Activated CD4-positive, CD25-positive, alpha-beta regulatory T cell (primary cell): ENCODE measurements around the gene EPX.
"Not testable (repeated sequence)": the region's sequence is repeated elsewhere in the genome, so short reads cannot be mapped to it uniquely, and the experiment has no call there.

Experiments used
- DNase-seq, 4 experiments: peaks; one replicate each; lab custom pipeline; 2025; lab: John Stamatoyannopoulos, UW

The EPX gene, protein sequence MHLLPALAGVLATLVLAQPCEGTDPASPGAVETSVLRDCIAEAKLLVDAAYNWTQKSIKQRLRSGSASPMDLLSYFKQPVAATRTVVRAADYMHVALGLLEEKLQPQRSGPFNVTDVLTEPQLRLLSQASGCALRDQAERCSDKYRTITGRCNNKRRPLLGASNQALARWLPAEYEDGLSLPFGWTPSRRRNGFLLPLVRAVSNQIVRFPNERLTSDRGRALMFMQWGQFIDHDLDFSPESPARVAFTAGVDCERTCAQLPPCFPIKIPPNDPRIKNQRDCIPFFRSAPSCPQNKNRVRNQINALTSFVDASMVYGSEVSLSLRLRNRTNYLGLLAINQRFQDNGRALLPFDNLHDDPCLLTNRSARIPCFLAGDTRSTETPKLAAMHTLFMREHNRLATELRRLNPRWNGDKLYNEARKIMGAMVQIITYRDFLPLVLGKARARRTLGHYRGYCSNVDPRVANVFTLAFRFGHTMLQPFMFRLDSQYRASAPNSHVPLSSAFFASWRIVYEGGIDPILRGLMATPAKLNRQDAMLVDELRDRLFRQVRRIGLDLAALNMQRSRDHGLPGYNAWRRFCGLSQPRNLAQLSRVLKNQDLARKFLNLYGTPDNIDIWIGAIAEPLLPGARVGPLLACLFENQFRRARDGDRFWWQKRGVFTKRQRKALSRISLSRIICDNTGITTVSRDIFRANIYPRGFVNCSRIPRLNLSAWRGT

DNA sequence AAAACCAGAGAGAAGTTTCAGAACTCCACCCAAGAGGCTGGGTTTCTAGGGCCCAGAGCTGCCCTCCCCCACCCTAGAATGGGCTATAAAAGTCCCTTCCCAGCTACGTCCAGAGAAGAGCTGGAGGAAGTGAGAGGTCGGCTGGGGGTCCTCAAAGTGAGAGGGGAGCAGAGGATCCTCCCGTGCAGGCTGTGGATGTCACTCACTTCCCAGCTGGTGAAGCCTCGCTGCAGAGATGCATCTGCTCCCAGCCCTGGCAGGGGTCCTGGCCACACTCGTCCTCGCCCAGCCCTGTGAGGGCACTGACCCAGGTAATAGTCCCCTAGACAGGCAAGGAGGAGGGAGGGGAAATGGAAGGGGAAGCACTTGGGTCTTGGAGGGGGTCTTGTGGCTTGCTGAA lies at the start of gene EPX:
EPX (plus strand) TSS at position 115 of the 400 bp plus-strand sequence; CDS start at position 236, 121 bp downstream.
- DNase-seq = no peak

DNA sequence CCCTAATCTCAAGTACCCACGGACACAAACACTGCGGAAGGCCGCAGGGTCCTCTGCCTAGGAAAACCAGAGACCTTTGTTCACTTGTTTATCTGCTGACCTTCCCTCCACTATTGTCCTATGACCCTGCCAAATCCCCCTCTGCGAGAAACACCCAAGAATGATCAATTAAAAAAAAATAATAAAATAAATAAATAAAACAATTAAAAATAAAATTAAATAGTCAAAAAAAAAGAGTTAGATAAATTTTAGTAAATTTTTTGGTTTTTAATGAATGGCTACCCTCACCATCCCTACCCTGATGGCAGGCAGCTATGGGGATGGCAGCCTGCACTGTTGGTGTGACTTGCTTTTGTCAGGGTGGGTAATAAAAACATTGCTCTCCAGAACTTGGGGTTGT lies 49.2 kb upstream of the EPX start:
- not testable (repeated sequence) for DNase-seq

DNA sequence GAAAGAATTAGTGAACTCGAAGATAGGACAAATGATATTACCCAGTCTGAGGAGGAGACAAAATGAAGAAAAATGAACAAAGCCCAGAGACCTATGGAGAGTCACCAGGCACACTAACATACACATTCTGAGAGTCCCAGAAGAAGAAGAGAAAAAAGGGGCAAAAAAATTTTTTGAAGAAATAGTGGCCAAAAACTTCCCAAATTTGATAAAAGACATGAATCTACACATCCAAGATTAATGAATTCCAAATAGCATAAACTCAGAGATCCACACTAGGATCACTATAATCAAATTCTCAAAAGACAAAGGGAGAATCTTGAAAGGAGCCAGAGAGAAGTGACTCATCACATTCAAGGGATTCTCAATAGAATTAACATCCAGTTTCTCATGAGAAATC lies 47.7 kb upstream of the EPX start:
- no peak for DNase-seq

DNA sequence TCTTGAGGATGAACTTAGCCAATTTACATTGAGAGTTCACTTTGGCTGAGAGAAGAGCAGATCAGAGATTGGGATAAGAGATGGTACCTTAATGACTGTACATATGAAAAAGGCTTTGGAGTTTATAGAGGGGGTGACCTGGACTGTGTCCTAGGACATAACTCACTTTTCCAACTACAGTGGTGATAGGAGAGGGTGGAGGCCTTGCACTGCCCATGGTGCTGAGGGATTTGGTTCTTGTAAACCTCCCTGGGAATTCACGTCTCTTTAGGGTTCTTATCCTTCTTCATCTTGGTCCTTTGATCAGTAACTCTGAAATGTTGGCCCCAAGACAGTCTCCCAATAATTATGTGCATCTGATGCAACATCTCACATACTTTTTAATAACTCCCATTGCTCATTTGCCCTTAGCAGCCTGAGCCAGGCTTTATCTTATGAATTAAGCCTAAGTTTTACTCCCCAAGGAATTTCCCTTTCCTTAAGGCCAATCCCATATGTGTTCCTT lies 44.5 kb upstream of the EPX start, which contains the start of gene OR4D1:
OR4D1 (plus strand) TSS at position 455 of the 505 bp plus-strand sequence. CDS start 6,770 bp downstream, outside the sequence.
- DNase-seq = no peak

DNA sequence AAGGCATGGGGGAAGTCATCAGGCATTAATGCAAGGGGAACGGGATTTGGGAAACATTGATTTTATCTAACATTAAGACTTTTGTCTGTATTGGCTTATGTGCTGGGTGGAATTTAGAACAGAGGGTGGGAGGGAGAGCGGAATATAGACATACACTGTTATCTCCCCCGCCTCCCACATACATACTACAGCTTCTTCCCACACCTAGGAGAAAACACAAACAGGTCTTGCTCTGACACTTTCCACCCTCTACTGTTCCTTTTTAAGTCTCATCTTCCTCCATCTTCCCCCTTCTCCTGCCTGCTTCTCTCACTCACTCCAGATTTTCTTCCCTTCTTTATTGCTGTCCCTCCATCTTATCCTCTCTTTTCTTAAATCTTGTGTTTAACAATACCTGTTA lies 43.9 kb upstream of the EPX start:
- no peak for DNase-seq

DNA sequence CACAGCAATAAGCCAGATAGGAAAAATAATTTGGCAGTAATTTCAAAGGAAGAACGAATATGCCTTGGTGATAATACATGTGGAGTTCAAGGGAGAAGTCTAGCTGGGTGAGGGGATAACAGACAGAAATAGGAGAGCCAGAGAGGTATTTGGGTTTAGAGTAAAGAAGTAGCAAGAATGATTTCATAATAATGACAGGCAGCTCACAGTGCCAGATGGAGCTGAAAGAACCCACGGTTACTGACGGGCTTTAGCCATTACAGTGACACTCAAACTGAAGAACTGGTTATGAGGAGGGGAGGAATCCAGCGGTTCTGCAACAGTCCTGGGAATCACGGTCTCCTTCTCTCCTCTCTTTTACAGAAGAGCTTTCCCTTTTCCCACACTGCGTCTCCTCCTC lies 42.1 kb upstream of the EPX start:
- no peak for DNase-seq

DNA sequence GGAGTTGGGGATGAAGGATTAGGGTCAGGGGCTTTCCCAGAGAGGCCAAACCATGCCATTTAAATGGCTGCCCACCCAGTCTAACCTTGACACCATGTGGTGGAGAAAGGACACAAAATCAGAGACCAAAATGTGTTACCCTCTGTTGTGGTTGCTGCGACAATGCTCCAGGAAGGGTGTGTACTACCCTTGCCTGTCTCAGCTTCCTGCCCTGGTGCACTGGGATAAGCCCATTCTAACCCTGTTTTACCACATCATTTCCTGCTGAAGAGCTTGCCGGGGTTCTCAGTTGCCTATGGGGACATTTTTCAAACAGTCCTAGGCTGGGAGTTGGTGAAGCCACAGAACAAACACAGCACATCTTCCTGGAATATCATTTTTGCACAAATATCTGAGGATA lies 39.5 kb upstream of the EPX start:
- DNase-seq = peak in 1 of 4 experiments; percentile 7

DNA sequence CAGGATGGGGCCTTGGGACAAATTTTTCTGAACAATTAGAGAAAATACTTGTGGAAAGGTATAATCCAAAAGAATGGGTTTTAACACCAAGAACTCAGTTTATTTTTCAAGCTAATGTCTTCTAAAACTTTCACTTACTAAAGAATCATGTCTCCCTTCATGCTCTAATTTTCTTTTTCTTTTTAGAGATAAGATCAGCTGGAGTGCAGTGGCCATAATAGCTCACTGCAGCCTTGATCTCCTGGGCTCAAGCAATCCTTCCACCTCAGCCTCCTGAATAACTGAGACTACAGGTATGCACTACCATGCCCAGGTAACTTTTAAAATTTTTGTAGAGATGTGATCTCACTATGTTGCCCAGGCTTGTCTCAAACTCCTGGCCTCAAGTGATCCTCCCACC lies 38.9 kb upstream of the EPX start:
- no peak for DNase-seq

DNA sequence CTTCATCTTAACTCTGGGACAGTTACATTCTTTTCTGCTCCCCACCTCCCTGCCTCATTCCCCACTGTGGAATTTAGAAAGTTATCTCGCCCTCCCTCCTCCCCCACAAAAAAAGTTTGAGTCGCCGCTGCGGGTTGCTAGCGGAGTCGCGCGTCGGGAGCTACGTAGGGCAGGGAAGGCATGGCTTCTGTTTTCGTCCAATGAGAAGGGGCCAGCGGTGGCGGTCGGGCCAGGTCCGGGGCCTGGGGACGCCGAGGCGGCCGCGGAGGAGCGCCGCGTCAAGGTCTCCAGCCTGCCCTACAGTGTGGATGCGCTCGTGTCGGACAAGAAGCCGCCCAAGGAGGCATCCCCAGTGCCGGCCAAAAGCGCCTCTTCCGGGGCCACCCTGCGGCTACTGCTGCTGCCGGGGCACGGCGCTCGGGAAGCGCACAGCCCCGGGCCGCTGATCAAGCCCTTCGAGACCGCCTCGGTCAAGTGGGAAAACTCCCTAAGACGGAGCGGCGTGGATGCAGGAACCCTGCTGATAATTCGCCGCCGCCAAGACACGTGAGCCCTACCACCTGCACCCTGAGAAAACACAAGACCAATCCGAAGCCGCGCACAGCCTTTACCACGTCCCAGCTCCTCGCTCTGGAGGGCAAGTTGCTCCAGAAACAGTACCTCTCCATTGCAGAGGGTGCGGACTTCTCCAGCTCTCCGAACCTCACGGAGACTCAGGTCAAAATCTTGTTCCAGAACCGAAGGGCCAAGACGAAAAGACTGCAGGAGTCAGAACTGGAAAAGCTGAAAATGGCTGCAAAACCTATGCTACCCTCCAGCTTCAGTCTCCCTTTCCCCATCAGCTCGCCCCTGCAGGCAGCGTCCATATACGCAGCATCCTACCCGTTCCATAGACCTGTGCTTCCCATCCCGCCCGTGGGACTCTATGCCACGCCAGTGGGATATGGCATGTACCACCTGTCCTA lies 35.4 kb upstream of the EPX start:
- peak in 3 of 4 experiments; percentile 15 to 24 (median 21) for DNase-seq

DNA sequence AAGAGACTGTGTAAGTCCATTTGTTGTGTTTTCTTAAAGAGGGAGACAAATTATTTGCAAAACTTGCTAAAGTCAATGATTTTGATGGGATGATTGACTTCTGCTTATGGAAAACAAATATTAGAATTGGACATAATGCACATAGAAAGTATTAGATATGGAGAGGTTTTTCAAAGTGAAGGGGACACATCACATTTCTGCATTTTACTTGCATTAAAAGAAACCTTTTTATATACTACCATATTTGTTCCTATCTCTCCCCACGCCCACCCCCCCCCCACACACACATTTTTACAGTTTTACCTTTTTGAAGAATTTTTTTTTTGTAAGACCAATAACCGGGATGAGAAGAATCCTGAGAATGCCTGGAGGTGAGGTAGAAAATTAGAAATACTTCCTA lies 34.3 kb upstream of the EPX start:
- no peak for DNase-seq

DNA sequence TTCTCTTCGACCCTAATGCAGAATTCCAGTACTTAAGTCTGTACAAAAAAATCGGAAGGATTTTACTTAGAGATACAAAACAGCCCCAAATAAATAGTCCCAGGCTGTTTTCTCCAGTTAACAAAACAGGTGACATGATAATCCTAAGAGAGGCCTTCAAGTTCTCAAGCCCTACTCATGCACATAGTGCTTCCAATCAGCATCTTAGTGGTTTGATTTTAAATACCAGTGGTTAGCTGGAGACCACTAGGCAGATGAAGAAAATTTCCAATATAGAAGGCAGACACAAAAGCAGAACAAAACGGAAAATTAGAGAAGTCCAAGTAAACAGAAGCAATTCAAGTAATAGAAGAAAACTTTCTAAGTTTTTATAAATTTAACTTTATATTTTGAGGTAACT lies 31.0 kb upstream of the EPX start:
- no peak for DNase-seq

DNA sequence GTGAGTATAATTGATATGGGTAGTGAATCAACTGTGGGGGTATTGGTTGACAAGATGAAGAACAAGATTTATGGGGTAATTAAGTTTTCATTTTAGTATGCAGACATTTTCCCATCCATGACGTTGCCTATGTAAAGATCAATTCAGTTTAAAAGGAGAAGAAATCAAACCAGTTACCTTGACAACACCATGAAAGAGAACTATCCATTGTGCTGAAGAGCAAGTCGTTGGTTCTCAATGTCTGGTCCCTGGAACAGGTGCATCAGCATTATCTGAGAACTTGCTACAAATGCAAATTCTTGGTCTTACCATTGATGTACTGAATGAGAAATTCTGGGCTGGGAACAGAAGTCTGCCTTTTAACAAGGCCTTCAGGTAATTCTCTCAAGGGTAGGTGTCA lies 26.5 kb upstream of the EPX start:
- DNase-seq = no peak

DNA sequence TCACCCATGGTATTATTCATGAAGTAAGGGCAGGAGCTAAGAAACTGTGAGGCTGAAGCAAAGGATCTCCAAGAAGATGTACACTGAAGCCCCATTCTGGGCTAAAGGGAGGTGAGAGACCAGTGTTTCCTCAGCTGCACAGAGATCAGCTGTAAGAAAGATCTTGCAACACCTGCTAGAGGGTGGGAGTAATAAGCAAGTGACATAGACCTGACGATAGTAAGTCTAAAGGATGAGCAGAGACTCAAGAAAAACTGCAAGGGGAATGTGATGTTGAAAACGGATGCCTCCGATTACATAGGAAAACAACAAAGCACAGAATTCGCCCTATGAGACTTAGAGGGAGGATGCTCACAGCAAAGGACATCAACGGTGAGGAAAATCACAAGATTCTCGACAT lies 25.8 kb upstream of the EPX start, which contains the start of gene OR4D2:
OR4D2 (plus strand) TSS at position 301 of the 400 bp plus-strand sequence. CDS start 2,674 bp downstream, outside the sequence.
- DNase-seq = no peak

DNA sequence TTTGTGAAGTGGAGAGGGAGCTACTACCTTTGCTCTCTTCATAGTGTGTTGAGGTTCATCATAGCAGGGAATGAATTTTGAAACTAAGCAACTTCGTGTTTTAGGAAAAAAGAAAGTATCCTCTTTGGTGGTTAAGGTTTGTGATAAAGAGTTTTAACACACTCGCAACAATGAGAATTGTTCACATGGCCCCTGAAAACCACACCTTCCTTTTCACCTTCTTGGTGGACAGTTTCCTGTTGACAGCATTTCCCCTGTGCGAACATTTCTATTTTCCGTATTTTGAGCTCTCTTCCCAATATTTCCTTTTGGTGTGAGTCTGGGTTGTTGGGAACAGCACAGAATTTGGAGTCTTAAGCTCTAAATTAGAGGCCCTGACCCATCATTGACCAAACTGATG lies 21.9 kb upstream of the EPX start:
- DNase-seq = no peak

DNA sequence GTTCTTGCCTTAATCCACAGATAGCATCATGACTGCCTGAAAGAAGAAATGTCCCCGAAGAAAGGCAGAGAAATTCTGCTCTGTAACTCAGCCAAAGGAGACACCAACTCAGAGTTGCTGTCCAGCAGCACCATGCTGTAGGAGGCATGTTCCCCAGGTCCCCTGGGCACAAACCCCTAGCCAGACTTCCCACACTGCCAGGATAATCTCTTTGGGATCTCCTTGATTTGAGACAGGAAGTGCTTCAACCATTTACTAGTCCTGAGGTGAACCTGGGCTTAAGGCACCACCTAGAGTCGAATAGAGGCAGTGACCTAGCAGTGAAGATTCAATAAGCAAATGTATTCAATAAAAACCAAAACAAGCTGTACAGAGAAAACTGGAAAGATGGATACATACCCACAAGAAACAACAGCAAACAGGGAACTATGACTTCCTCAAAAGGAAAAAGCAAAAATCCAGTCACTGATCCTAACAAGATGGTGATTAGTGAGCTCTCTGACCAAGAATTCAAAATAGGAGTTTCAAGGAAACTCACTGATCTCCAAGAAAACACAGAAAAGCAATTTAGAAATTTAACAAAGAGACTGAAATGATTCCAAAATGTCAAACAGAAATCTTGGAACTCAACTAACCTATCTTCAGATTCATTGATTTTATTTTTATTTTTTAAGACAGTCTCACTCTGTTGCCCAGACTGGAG lies 20.0 kb upstream of the EPX start:
- no peak for DNase-seq

DNA sequence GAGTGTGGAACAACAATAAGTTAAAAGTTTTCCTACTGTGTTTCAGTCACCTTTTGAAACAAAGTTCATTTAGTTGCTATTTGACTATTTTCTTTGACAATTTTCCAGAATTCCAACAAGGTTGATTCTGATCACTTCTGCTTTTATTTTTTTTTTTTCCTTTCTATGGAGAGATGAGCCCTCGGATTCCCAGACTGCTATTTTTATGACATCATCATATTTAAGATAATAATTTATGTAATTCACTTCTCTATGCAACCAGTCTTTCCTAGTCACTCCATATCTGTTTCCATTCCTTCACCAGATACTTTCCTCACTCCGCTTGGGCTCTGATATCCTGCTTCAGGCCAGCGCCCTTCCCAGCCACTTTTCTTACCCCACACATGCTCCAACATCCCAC lies 17.7 kb upstream of the EPX start:
- no peak for DNase-seq

DNA sequence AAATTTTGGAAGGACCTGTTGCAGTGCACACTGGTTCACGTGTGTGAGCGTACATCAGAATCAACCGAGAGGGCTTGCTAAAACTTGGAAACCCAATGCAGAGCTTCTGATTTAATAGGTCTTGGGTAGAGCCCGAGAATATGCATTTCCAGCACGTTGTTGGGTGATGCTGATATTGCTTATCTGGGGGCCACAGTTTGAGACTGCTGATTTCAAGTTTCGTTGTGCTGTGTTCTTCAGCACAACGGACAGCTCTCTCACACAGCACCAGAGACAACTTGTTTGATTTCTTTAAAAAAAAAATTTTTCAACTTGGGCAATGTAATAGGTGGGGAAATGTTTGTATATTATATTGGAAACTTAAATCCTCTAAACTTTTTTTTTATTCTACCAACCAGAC lies 16.3 kb upstream of the EPX start:
- DNase-seq = no peak

DNA sequence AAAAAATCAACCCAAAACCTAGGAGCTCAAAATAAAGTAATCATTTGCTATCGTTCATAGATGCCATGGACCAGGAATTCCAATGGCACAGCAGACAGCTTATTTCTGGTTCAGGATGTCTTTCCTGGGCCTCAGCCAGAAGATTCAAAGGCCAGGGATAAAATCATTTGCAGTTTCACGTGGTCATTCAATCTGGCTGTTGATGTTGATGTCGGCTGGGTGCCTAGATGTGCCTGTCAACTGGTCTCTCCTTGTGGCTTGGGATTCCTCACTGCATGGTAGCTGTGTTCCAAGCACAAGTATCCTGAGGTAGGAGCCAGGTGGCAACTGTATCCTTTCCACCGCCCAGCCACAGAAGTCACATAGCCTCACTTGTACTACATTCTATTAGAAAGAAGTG lies 10.7 kb upstream of the EPX start:
- DNase-seq = no peak

DNA sequence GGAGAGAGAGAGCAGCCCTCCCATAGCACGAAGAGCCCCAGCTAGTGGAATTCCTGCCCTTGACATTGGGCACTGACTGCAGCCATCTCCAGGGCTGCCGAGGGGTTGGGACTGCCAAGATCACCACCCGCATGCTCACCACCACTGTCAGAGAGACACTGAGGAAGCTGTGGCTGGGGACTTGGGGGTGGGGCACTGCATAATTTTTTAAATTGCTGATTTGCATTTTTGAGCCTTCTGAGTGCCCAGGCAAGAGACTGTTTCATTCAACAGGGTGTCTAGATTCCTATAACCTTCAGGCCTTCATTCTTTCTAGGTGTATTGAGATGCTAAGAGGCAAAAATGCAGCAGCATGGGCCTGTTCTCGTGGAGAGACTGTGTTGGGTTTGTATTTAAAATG lies 9.0 kb upstream of the EPX start:
- no peak for DNase-seq

DNA sequence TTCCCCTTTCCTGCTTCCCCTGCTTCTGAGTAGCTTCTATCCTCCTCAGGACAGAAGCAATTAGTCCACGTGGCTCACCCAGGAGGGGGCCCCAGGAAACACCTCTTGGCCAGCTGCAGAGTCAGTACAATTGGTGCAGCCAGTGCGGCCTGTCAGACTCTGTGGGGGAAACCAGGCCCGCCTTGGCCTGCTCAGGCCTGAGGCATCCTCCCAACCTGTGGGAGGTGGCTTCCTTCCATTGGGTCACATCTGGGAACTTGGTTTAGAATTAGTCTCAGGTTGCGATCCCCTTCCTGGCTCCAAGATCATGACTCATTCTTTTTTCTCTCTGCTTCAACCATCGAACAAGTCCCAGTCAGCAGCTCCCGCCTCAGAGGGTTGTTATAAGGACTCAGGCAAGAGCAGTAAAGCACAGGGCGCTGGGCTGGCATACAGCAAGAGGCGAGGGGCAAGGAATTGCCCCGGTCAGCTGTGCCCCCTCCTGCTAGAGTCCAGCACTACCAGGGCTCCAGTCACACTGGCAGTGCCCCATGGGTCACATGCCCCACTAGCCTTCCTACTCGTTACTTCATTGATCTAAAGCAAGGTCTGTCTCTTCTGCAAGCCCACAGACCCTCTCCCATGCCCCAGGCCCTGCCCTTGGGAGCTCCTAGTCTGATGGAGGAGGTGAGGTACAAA lies 8.1 kb upstream of the EPX start:
- no peak for DNase-seq
